ENCODE results near the gene DOCK3.

Gene DOCK3

GRCh38 chr3:51354172-51354571 lies 679.4 kb downstream of the DOCK3 start:
- no peak overlapping the region for H3K4me3 ChIP-seq (ENCODE audit: control insufficient read depth, low read depth, low read length)
- DNase-seq (ENCODE audit: low read depth), result no peak
- TF ChIP-seq CTCF (IDR thresholded peaks at IDR 0.05; ENCODE audit: control insufficient read depth, insufficient read depth, low read depth, low read length, missing control alignments), result no peak

GRCh38 chr3:51354731-51355615 lies 680.2 kb downstream of the DOCK3 start:
- no peak for TF ChIP-seq CTCF (IDR thresholded peaks at IDR 0.05; ENCODE audit: control insufficient read depth, insufficient read depth, low read depth, low read length, missing control alignments)
- no peak for DNase-seq (ENCODE audit: low read depth)
- no peak overlapping the region for H3K4me3 ChIP-seq (ENCODE audit: control insufficient read depth, low read depth, low read length)

DNA sequence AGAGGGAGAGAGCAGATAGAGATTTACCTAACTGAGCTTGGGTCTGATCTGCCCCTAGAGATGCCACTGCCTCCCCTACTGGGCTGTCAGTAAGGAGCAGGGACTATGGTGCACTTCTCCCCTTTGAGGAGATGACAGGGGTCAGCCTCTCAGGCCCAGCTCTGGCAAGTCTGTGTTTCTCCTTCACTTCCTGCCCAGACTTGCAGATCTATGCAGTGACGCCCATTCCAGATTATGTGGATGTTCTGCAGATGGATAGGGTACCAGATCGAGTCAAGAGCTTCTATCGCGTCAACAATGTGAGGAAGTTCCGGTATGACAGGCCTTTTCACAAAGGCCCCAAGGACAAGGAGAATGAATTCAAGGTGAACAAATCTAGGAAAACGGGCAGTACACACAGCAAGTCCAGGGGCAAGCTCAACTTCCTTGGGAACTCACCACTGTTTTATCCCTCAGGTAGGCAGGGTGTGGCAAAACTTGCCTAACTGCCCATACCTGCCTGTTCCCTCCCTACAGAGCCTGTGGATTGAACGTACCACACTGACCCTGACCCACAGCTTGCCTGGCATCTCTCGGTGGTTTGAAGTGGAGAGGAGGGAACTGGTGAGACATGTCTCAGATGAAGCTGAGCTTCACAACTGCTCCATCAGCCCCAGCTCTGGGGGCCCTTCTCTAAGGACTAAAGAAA lies 681.3 kb downstream of the DOCK3 start:
- TF ChIP-seq CTCF (IDR thresholded peaks at IDR 0.05; ENCODE audit: control insufficient read depth, insufficient read depth, low read depth, low read length, missing control alignments), result no peak
- H3K4me3 ChIP-seq (ENCODE audit: control insufficient read depth, low read depth, low read length), result no peak overlapping the region
- DNase-seq (ENCODE audit: low read depth), result no peak

GRCh38 chr3:51357856-51358255 lies 683.1 kb downstream of the DOCK3 start:
- TF ChIP-seq CTCF (IDR thresholded peaks at IDR 0.05; ENCODE audit: control insufficient read depth, insufficient read depth, low read depth, low read length, missing control alignments), result no peak
- H3K4me3 ChIP-seq (ENCODE audit: control insufficient read depth, low read depth, low read length), result no peak overlapping the region
- no peak for DNase-seq (ENCODE audit: low read depth)

- H3K4me3 ChIP-seq (ENCODE audit: control insufficient read depth, low read depth, low read length), result no peak overlapping the region
- DNase-seq (ENCODE audit: low read depth), result no peak
- no peak for TF ChIP-seq CTCF (IDR thresholded peaks at IDR 0.05; ENCODE audit: control insufficient read depth, insufficient read depth, low read depth, low read length, missing control alignments)
Observed at GRCh38 chr3:51358981-51359380, 684.3 kb downstream of the DOCK3 start.

DNA sequence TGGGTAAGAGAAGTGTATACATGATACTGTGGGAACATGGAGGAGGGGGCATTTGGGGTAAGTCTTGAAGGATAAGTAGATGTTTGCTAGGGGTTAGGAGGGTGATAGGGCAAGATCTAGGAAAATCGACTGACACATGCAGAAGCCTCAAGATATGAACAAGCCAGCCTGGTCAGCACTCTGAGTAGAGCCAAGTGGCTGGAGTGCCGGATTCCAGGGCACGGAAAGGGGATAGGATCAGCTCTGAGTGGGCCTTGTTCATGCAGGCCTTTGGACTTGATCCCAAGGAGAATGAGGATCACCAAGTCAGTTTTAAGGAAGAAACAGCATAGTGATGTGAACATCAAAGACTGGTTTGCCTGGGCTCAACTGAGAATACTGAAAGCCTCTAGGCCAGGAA lies 686.1 kb downstream of the DOCK3 start:
- no peak for TF ChIP-seq CTCF (IDR thresholded peaks at IDR 0.05; ENCODE audit: control insufficient read depth, insufficient read depth, low read depth, low read length, missing control alignments)
- no peak overlapping the region for H3K4me3 ChIP-seq (ENCODE audit: control insufficient read depth, low read depth, low read length)
- DNase-seq (ENCODE audit: low read depth), result no peak

Measured in AG09309 (cell line).